NCI-H2227 (cell line): ENCODE measurements around the gene ASIC5.
"Not testable (repeated sequence)": the region's sequence is repeated elsewhere in the genome, so short reads cannot be mapped to it uniquely, and the experiment has no call there.

Experiments
- DNase-seq: peaks from one replicate; lab custom pipeline; 2025; ENCODE audit not compliant: unreplicated experiment; lab: John Stamatoyannopoulos, UW

The ASIC5 gene

DNA sequence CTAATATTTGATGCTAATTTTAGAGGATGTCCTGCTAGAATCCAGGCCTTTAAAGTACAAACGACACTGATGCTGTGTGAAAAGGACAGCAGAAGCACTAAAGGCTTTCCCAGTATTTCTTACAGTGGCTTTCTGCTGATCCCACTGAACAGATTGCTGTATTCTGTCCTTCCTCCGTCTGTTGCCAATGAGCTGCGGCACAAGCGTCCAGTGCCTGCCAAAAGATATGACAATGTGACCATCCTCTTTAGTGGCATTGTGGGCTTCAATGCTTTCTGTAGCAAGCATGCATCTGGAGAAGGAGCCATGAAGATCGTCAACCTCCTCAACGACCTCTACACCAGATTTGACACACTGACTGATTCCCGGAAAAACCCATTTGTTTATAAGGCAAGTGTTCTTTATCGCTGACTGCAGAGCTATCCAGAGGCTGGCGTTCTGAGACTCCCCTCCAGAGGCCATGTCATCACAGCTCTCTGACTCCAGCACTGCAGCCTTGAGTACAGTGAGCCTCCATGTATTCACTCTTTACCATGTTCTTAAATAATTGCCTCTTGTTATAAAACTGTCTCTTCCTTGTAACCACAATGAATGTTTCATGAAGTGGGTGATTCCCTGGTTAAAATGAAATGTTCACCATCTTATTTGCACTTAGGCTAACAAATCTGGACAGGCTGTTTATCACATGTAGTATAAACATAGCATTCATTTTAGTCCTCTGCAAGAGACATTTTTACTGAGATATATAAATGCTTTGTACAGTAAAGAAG, 63.7 kb downstream of the ASIC5 start:
- DNase-seq = no peak

DNA sequence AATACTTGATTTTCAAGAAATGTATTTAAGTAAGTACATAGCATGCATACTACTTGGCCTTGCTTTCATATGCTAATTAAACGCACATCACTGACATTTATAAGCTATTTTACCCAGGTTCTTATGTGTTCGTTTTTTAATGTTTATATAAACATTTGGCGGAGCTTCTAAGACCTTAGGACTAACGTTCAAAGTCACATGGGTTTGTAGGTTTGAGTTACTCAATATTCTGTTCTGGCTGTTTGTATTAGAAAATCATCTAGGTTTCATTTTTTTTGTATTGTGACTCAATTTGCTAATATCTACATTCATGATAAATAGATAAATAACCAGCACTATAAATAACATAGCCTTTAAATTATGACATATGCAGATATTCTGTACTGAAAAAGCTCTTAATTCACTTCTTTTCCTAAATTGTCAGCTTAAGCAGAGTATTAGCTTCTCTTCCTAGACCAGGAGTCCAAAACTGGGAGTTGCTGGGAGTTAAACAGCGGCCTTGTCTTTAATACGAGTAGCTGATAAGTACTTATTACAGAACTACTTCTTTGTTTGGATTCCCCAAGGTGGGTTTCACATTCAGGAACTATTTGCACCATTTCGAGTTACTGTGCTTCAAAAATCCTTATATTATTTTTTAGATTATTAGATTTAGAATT, 65.3 kb downstream of the ASIC5 start:
- DNase-seq = no peak

DNA sequence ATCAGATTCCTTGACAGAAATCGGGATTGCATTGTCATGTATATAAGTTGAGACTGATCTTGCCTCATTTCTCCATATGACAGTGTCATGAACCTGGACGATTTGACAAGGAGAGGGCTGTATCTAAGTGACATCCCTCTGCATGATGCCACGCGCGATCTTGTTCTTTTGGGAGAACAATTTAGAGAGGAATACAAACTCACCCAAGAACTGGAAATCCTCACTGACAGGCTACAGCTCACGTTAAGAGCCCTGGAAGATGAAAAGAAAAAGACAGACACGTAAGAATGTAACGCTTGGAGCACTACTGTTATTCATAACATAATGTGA, 66.3 kb downstream of the ASIC5 start:
- DNase-seq = no peak

DNA sequence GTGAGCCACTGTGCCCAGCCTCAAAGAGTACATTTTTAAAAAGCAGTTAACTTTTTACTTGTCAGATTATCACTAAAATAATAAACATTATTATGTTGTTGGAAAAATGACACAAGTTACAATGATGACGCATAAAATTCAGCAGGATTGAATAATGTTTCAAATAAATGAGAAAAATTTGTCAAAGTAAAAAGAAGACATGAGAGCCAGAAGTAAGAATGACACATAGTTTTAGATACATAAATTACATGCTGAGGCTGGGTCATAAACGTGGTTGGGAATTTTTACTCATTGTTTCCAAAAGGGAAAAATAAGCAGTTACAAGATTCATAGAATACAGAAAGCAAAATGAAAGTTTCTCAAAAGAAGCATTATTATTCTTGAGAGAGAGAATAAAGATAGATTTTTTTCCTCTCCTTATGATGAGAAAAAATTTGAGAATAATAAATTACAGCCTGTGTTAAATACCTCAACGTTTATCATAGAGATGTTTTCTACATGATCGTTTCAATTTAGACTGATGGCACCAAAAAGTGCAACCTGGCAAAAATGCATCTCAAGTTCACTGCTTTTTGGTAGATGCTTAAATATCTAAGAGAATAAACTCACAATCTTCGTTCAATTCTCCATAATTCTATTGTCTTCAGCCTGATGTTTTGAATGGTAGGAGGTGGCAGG, 66.8 kb downstream of the ASIC5 start:
- no peak for DNase-seq

DNA sequence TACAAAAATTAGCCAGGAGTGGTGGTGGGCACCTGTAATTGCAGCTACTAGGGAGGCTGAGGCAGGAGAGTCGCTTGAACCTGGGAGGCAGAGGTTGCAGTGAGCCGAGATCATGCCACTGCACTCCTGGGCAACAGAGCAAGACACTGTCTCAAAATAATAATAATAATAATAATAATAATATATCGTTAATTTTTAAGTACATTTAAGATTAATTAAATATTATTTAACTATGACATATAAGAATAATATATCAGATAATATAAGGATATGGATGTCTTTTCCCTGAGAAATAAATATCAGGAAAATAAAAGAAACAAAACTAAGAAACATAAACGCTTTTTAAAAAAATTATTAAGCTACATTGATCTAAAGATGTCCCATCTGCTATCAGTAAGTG, 68.5 kb downstream of the ASIC5 start:
- DNase-seq = not testable (repeated sequence)

DNA sequence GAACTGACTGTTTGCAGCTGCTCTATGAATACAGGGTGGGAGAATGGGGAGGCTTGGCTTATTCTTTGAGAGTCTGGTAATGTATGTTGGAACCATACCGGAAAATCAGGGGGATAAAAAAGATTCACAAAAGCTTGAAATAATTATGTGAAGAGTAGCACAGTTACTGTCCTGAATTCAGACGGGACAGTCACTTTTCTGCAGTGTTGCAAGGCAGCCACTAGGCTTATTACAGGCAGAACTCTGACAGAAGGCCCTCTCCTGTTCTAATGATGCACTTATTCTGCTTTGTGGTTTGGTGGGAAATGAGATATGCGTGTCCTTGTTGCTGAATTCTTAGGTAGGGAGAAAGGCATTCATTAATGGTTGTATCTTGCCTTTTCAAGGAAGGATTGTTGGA, 70.1 kb downstream of the ASIC5 start:
- no peak for DNase-seq

DNA sequence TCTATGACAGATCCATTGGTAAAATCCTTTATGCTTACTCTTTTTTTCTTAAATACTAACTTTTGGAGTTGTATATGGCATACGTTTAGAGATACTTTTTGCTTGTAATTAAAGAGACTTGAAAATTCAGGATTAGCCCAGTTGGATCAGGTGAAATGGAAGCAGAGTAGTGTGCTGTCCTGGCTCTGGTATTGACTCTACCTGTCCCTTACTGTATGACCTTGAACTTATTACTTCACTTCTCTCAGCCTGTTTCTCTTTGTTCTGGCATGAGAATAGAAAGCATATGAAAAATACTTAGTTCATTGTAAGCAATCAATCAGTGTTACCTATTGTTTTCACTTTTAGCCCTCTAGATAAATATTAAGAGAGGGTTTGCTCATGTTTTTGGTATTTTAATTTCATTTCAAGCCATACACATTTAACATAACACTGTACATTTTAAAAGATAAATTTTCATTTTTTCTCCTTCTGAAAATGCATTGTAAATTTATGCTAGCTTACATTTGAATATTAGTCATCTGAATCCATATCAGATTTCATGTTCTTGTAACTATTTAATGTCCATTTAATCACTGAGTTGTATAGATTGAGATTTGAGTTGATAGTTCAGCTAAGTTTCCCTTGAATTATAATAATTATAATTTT, 71.4 kb downstream of the ASIC5 start:
- no peak for DNase-seq

DNA sequence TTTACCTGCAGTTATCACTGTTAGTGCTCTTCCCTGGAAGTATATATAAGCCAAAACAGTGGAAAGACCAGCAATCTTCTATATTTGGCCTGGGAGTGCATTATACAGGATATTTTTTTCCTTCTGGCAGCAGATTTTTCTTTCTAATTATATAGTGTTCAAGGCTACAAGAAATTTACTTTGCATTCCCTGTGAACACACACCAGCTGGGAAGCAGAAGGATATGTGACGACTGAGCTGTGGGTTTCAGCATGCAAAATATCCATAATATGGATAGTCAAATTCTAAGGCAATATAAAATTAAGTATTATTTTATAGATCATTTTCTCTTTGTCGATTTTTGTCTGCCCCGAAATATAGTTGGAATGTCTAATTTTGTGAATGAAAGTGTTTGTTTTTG, 76.1 kb downstream of the ASIC5 start:
- DNase-seq = no peak

DNA sequence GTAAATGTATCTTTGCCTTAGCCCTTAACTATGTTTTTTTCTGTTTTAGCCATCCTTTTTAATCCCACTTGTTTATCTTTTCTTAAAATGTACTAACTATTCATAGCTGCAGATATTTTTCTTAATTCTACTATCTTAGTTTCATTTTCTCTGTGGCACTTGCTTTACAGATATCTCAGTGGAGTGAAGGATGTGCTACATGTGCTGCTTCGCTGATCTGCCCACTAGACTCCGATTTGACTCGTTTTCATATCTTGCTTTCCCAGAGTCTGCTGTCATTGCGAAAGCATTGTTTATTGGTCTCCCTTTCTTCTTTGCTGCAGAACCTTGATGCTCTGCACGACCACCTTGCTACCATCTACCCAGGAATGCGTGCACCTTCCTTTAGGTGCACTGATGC, 76.7 kb downstream of the ASIC5 start:
- DNase-seq = no peak

DNA sequence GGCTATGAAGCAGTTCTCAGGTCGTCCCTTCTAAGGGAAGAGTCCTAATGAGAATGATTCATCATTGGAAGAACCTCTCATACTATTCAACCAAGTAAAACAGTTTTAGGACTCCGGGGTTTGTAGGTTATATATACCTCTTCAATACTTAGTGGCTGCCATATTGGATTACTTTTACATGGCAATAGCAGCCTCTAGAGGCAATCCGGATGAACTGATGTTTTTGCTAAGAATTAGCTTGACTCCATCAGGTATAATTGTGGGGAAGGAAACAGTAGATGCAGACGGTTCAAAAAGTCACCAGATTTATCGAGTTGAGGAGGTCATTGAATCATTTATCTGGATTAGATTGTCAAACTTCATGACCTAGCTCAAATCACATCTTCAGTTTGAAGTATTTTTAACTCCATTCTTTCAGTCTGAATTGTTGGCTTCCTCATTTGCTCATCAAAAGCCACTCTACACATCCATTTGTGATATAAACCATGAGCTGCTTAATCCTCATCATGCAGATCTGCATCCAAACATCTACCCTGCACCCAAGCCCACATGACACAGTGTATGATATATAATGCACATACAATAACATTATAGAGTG, 78.9 kb downstream of the ASIC5 start:
- DNase-seq = peak; percentile 47

DNA sequence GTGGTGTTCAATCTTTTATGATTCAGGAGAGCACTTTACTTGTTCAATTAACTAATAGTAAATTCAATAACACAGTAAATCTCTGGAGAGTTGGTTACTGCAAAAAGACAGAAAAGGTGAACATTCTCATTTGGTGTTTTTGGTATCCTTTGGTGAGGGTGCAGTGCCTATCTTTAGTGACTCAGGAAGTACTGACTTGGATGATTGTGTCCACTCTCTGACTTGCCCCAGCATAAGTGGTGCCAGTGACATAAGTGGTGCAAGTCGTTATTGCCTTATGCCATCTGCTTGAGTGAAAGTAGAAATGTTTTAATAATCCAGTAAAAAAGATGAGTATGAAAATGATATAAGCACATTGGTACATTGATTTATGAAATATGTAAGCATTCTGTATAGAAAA, 80.2 kb downstream of the ASIC5 start:
- DNase-seq = no peak

DNA sequence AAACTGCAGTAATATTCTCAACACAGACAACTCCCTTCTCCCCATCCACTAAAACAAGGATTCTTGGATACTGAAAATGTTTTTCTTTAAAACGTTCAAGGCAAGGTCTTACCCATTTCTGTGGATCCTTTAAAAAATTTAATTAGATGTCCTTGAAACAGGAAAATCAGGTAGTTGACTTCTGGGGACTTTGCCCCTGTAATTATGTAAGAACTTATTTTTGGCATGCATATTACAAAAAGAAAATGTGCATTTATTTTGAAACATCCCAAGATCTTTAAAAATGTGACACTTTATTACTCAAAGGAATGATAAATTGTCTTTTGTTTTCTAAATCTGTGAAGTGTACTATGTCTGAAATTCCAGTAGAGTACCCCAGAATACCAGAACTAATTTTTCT, 81.4 kb downstream of the ASIC5 start:
- DNase-seq = no peak

DNA sequence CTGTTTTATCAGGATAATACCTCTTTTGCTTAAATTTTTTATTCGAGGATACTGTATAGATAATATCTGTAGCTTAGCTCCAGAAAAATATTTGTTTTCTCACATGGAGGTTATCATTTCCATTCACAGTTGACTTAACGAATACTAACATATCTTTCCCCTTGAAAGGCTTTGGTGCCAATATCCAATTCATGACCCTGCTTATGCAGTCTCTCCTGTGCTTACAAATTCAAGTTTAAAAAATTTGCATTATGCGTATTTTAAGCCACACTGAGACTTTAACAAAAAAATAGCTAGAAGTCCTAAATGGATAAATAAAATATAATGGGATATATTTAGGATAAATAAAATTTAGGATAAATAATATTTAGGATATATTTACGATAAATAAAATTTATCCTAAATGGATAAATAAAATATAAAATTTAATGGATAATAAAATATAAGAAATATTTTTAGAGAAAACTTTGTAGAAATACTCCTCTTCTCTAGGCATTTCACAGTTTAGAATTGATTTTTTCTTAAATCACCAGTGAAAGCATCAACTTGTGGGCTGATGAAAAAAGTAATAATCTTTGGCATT, 84.7 kb downstream of the ASIC5 start:
- DNase-seq = no peak

DNA sequence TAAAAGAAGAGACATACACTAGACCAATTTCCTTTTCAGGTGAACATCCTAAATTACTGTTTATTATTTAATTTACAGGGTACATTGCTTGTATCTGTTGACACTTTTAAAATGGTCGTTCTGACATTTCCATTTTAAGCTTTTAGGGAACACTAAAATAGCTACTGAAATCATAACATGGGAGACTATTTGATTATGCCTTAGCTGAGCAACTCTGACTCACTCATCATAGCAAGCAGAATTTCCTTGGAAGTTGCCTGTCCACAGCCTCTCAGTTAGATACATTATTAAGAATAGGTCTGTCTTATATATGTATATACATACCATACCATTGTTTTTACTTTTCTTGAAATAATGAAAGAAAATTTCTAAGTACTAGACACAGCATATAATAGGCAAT, 85.3 kb downstream of the ASIC5 start:
- no peak for DNase-seq
